Smooth muscle cell (in vitro differentiated cells): Measurements from ENCODE around the gene LEMD1. TPM values are rescaled to one million over a fixed set of nuclear protein-coding genes. Genes with fewer than 3 reads are reported as not detected.
"Not testable (repeated sequence)": the region's sequence is repeated elsewhere in the genome, so short reads cannot be mapped to it uniquely, and the experiment has no call there.

Source experiments
- DNase-seq: peaks from one replicate; lab custom pipeline; 2025; ENCODE audit not compliant: unreplicated experiment; lab: John Stamatoyannopoulos, UW
- H2AFZ ChIP-seq: fragments of 200-600 bp; sonication (generic); 2 replicates; pipeline ENCODE4 v1.6.0; 2016; ENCODE audit warnings: antibody characterized with exemption, low read depth, mild to moderate bottlenecking
- H3F3A ChIP-seq: fragments of 200-600 bp; sonication (generic); 2 replicates; pipeline ENCODE4 v1.6.0; 2017; ENCODE audit warnings: antibody characterized with exemption, low read depth
- H3K27ac ChIP-seq: fragments of 200-600 bp; sonication (generic); 2 replicates; pipeline ENCODE4 v1.5.1; 2016; ENCODE audit warnings: low read depth, mild to moderate bottlenecking
- H3K27me3 ChIP-seq: fragments of 200-600 bp; sonication (generic); 2 replicates; pipeline ENCODE4 v1.6.1; 2016; ENCODE audit warnings: low read depth, mild to moderate bottlenecking
- H3K36me3 ChIP-seq: fragments of 200-600 bp; sonication (generic); 2 replicates; pipeline ENCODE4 v1.5.1; 2016; ENCODE audit warnings: low read depth
- H3K4me1 ChIP-seq: fragments of 200-600 bp; sonication (generic); 2 replicates; pipeline ENCODE4 v1.5.1; 2016; ENCODE audit warnings: low read depth
- H3K4me2 ChIP-seq: fragments of 200-600 bp; sonication (generic); 2 replicates; pipeline ENCODE4 v1.6.0; 2016; ENCODE audit warnings: mild to moderate bottlenecking
- H3K4me3 ChIP-seq: fragments of 200-600 bp; sonication (generic); 2 replicates; pipeline ENCODE4 v1.5.1; 2016; ENCODE audit warnings: mild to moderate bottlenecking
- H3K79me2 ChIP-seq: fragments of 200-600 bp; sonication (generic); 2 replicates; pipeline ENCODE4 v1.6.0; 2016; ENCODE audit warnings: low read depth, mild to moderate bottlenecking
- H3K9ac ChIP-seq: fragments of 200-600 bp; sonication (generic); 2 replicates; pipeline ENCODE4 v1.6.0; 2016; ENCODE audit warnings: low read depth
- H3K9me3 ChIP-seq: fragments of 200-600 bp; sonication (generic); replicated peaks from 2 replicates; pipeline ENCODE4 v1.5.1; 2016; ENCODE audit warnings: low read depth
- H4K20me1 ChIP-seq: fragments of 200-600 bp; sonication (generic); 2 replicates; pipeline ENCODE4 v1.6.0; 2016; ENCODE audit warnings: low read depth
- CTCF ChIP-seq: fragments of 200-600 bp; sonication (generic); IDR thresholded peaks from 2 replicates; pipeline ENCODE4 v1.5.1; 2017; ENCODE audit warnings: borderline replicate concordance, mild to moderate bottlenecking, antibody characterized with exemption; ENCODE audit not compliant: insufficient read depth, poor library complexity, severe bottlenecking
- WGBS: methylation state at CpG from one replicate; pipeline ENCODE4 v1.1.7; 2016; ENCODE audit warnings: low lambda C conversion rate; 5-methylcytosine and 5-hydroxymethylcytosine counted together
- polyA plus RNA-seq: library from polyadenylated mRNA; unstranded; fragments of >200 nt; fragmentation: Nextera tagmentation; extraction: Ambion mirVana; gene quantifications from 2 replicates; pipeline ENCODE4 v1.2.1, GENCODE V29; 2016
- total RNA-seq: library from RNA; depleted of rRNA; stranded (reverse); fragments of >200 nt; gene quantifications from 2 replicates; pipeline ENCODE4 v1.2.3, GENCODE V29; 2014

Gene LEMD1
- total and polyA plus RNA-seq, 2 experiments from 2014 or later = 5.8 to 8.0 TPM

- not testable (repeated sequence) for H3K9me3 ChIP-seq, H3K4me1 ChIP-seq, DNase-seq, H2AFZ ChIP-seq, H3K4me2 ChIP-seq, H3K36me3 ChIP-seq, H3K27ac ChIP-seq, H3K79me2 ChIP-seq, H3K4me3 ChIP-seq, H3F3A ChIP-seq, H3K27me3 ChIP-seq, H4K20me1 ChIP-seq, H3K9ac ChIP-seq
- 70% methylated on average over 3 of the region's 3 CpGs for WGBS
These were observed 17.4 kb downstream of the LEMD1 start for GRCh38 chr1:205404484-205404883.

GRCh38 chr1:205398586-205398985 lies 23.3 kb downstream of the LEMD1 start:
- no peak for TF ChIP-seq CTCF

GRCh38 chr1:205396967-205397616 lies 24.8 kb downstream of the LEMD1 start:
- Histone ChIP-seq H3K4me3 (no peak overlapping the region), H2AFZ (no peak overlapping the region), H3K4me2 (no peak overlapping the region), H3K27ac (no peak overlapping the region), H3K9me3 (no peaks in the 10 kb centered on the region), H3K36me3 (no peaks in the 10 kb centered on the region), H3K27me3 (peaks cover 2% of the 10 kb centered on the region), H4K20me1 (no peaks in the 10 kb centered on the region), H3K79me2 (no peaks in the 10 kb centered on the region), H3K4me1 (no peaks in the 10 kb centered on the region), H3K9ac (no peak overlapping the region), H3F3A (no peaks in the 10 kb centered on the region)
- no peak for DNase-seq
- WGBS = 11% methylated on average over 6 of the region's 6 CpGs
- peak; percentile 64 for TF ChIP-seq CTCF

More at GRCh38 chr1:205398586-205398985, 23.3 kb downstream of the LEMD1 start:
- Histone ChIP-seq H3K27ac (no peak overlapping the region), H2AFZ (no peak overlapping the region), H3F3A (no peaks in the 10 kb centered on the region), H3K4me2 (no peak overlapping the region), H3K4me1 (no peaks in the 10 kb centered on the region), H3K9ac (no peak overlapping the region), H3K36me3 (no peaks in the 10 kb centered on the region), H3K9me3 (no peaks in the 10 kb centered on the region), H3K4me3 (no peak overlapping the region), H4K20me1 (no peaks in the 10 kb centered on the region), H3K79me2 (no peaks in the 10 kb centered on the region), H3K27me3 (no peaks in the 10 kb centered on the region)
- 81% methylated on average over 4 of the region's 4 CpGs for WGBS
- DNase-seq = no peak

GRCh38 chr1:205395616-205396015 lies 26.2 kb downstream of the LEMD1 start:
- Histone ChIP-seq H3K36me3 (no peaks in the 10 kb centered on the region), H2AFZ (no peak overlapping the region), H4K20me1 (no peaks in the 10 kb centered on the region), H3K4me3 (no peak overlapping the region), H3F3A (no peaks in the 10 kb centered on the region), H3K79me2 (no peaks in the 10 kb centered on the region), H3K4me1 (no peaks in the 10 kb centered on the region), H3K9me3 (no peaks in the 10 kb centered on the region), H3K27ac (no peak overlapping the region), H3K27me3 (peaks cover 5% of the 10 kb centered on the region), H3K9ac (no peak overlapping the region), H3K4me2 (no peak overlapping the region)
- no peak for DNase-seq
- no peak for TF ChIP-seq CTCF
- WGBS = 86% methylated on average over 3 of the region's 3 CpGs
